ENCODE results near the gene BOLA3.
A peak's percentile ranks its signal among the peaks of the same experiment; 100 is the strongest.
"Not testable (repeated sequence)": the region's sequence is repeated elsewhere in the genome, so short reads cannot be mapped to it uniquely, and the experiment has no call there.

BOLA3 gene, protein sequence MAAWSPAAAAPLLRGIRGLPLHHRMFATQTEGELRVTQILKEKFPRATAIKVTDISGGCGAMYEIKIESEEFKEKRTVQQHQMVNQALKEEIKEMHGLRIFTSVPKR

DNA sequence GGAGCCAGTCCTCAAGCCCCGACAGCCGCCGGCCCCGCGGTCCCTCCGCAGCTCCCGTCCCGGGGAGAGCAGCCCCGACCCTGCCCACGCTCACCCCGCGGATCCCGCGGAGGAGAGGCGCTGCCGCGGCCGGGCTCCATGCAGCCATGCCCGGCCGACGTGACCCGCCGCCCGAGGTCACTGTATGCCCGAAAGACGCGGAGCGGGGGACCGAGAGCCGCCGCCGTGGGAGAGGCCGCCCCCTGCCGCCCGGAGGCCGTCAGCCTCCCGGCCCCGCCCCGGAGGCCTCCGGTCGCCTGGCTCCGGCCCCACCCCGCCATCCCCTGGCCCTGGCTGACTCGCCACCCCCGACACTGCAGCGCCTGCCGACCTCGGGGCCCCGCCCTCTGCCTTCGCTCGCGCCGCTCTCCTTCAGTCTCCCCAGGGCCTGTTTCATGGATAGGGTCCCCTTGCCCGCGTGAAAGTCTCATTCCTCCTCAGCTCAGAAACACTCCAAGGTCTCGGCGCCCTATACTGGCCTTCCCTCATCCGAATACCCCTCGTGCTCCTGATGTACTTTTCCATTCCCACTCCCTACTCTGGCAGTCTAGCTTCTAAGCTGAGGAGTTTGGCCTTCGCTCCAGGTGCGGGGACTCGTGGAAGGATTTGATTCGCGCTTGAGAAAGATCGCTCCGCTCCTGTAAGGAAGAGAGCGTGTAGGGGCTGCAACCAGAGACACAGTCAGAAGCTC, at the start of gene BOLA3:
Gene BOLA3, minus strand, starts transcription at position 186 of the 730 bp plus-strand sequence. Its CDS starts 38 bp downstream, at position 148.
- TF ChIP-seq, protein P1, sequence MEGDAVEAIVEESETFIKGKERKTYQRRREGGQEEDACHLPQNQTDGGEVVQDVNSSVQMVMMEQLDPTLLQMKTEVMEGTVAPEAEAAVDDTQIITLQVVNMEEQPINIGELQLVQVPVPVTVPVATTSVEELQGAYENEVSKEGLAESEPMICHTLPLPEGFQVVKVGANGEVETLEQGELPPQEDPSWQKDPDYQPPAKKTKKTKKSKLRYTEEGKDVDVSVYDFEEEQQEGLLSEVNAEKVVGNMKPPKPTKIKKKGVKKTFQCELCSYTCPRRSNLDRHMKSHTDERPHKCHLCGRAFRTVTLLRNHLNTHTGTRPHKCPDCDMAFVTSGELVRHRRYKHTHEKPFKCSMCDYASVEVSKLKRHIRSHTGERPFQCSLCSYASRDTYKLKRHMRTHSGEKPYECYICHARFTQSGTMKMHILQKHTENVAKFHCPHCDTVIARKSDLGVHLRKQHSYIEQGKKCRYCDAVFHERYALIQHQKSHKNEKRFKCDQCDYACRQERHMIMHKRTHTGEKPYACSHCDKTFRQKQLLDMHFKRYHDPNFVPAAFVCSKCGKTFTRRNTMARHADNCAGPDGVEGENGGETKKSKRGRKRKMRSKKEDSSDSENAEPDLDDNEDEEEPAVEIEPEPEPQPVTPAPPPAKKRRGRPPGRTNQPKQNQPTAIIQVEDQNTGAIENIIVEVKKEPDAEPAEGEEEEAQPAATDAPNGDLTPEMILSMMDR (IDR thresholded peaks at IDR 0.05; ENCODE audit: control insufficient read depth, insufficient read depth, low read depth, low read length, missing control alignments): peak; percentile 42
- H3K4me3 ChIP-seq (ENCODE audit: control insufficient read depth, low read depth, low read length): peak within 1 kb of the TSS; percentile 79
- DNase-seq (ENCODE audit: low read depth): no peak

DNA sequence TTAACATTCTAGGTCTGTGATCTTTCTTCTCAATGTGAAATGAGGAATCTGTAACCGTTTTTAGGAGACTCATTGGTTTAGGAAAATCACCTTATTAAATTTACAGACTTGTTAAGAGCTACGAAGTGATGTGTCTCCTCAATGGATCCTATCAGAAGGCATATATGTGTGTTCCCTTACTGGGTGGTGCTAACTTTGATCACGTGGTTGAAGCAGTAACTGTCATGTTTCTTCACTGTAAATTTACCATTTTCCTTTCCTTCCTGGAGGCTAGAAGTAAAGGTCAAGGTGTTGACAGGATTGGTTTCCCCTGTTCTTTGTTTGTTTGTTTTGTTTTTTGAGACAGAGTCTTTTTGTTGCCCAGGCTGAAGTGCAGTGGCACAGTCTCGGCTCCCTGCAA, 49.3 kb upstream of the BOLA3 start:
- H3K4me3 ChIP-seq (ENCODE audit: control insufficient read depth, low read depth, low read length): no peak overlapping the region
- DNase-seq (ENCODE audit: low read depth): no peak
- TF ChIP-seq, protein P1 (IDR thresholded peaks at IDR 0.05; ENCODE audit: control insufficient read depth, insufficient read depth, low read depth, low read length, missing control alignments): no peak

DNA sequence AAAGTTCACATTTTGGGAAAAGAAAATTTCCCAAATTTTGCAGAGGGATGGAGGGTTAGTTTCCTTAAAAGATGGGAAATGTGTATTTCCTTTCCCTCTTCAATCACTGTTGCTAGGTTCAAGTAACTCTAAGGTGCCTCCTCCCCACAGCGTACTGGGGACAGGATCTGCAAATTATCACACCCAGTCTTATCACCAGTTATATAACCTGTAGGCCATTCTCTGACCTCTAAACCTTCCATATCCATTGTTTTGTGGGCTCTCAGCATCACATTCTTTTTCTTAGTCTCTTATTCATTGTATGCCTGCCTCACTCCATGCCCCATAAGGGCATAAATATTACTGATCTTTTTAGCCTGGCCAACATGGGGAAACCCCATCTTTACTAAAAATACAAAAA, 47.1 kb upstream of the BOLA3 start:
- H3K4me3 ChIP-seq (ENCODE audit: control insufficient read depth, low read depth, low read length): no peak overlapping the region
- DNase-seq (ENCODE audit: low read depth): no peak
- TF ChIP-seq, protein P1 (IDR thresholded peaks at IDR 0.05; ENCODE audit: control insufficient read depth, insufficient read depth, low read depth, low read length, missing control alignments): no peak

DNA sequence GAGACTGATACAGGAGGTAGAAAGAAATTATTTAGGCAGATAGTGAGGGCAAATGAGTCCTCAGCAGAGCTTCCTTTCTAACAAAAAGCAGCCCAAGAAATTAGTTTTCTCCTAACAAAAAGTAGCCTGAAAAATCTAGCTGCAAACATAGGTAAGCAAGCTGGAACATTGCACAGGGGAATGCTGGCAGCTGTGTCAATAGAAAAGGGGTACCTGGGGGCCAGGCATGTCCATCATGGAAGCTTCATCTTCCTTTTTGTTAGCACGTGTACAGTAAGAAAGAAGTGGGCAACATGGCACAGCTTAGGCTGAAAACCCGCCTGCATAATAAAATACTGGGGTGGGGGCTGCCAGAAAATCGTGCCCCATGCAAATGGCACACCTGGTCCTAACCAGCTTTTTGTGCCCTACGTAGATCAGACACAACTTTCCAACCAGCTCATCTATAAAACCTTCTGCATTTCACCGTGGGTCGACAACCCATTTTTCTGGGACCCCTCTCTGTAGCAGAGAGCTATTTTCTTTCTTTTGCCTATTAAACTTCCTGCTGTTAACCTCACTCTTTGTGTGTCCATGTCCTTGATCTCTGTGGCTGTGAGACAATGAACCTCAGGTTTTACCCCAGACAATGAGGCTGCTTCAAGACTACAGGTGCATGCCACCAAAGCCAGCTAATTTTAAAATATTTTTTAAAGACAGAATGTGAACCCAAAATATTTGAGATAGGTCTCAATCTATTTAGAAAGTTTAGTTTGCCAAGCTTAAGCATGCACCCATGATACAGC, 44.1 kb upstream of the BOLA3 start:
- H3K4me3 ChIP-seq (ENCODE audit: control insufficient read depth, low read depth, low read length): no peak overlapping the region
- no peak for DNase-seq (ENCODE audit: low read depth)
- TF ChIP-seq, protein P1 (IDR thresholded peaks at IDR 0.05; ENCODE audit: control insufficient read depth, insufficient read depth, low read depth, low read length, missing control alignments): no peak

DNA sequence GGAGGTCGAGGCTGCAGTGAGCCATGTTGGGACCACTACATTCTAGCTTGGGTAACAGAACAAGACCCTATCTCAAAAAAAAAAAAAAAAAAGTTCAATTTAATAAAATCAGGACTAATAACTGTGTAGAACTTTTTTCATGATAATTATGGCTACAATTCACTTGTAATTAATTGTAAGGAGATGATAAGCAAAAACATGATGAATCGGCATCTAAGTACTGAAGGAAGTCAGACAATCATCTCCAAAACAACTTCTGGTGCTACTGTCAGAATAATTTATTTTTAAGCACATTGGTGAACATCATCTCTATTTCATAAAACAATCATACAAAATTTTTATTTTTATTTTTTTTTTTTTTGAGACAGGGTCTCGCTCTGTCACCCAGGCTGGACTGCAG, 41.0 kb upstream of the BOLA3 start:
- DNase-seq (ENCODE audit: low read depth): no peak
- H3K4me3 ChIP-seq (ENCODE audit: control insufficient read depth, low read depth, low read length): no peak overlapping the region
- TF ChIP-seq, protein P1 (IDR thresholded peaks at IDR 0.05; ENCODE audit: control insufficient read depth, insufficient read depth, low read depth, low read length, missing control alignments): no peak

DNA sequence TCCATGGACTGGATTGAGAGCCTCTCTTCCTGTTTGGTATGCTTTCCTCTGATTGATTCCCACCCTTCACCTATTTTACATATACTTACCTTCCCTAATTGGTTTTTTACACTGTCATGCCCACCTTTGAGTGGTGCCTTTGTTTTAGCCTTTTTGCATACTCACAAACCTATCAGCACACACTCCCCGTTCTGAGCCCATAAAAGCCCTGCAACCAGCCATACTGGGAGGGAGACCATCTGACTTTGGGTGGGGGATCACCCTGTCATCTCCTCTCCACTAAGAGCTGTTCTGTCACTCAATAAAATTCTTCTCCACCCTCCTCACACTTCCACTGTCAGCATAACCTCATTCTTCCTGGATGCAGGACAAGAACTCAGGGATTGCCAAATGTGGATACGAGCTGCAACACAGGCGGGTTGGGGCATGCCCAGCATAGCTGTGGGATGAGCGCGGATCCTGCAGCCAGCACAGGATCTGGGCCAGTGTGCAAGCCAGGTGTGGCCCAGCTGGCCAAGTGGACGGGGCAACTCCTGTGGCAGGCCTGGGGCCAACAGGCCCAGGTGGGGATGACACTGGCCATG, 40.4 kb upstream of the BOLA3 start:
- no peak overlapping the region for H3K4me3 ChIP-seq (ENCODE audit: control insufficient read depth, low read depth, low read length)
- TF ChIP-seq, protein P1 (IDR thresholded peaks at IDR 0.05; ENCODE audit: control insufficient read depth, insufficient read depth, low read depth, low read length, missing control alignments): no peak
- no peak for DNase-seq (ENCODE audit: low read depth)

DNA sequence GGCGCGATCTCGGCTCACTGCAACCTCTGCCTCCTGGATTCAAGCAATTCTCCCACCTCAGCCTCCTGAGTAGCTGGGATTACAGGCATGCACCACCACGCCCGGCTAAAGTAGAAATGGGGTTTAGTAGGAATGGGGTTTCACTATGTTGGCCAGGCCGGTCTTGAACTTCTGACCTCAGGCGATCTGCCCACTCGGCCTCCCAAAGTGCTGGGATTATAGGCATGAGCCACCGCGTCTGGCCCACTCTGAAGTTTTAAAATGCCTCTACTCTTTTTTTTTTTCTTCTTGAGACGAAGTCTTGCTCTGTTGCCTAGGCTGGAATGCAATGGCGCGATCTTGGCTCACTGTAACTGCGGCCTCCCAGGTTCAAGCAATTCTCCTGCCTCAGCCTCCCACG, 39.0 kb upstream of the BOLA3 start:
- DNase-seq (ENCODE audit: low read depth); H3K4me3 ChIP-seq (ENCODE audit: control insufficient read depth, low read depth, low read length): not testable (repeated sequence)
